Prostate gland (tissue), 2 donors: ENCODE measurements around the gene ASAH2. TPM values are rescaled to one million over a fixed set of nuclear protein-coding genes. Genes with fewer than 3 reads are reported as not detected.

Source experiments
- DNase-seq: peaks from one replicate; pipeline ENCODE4 v3.0.0-alpha.2; 2019; ENCODE audit warnings: low spot score
- H3K27ac ChIP-seq, 2 donors: fragments of 200-600 bp; sonication (generic); 2 replicates each; pipeline ENCODE4 v1.5.1; 2017 to 2019
- H3K27me3 ChIP-seq: fragments of 200-600 bp; sonication (generic); replicated peaks from 2 replicates; pipeline ENCODE4 v1.5.1; 2019; ENCODE audit not compliant: insufficient read depth
- H3K36me3 ChIP-seq, 2 donors: fragments of 200-600 bp; sonication (generic); 1 replicate in 1 of 2; 2 replicates in 1 of 2; pipeline versions ENCODE4 v1.5.1 to v1.8.1; 2017 to 2019
- H3K4me1 ChIP-seq: fragments of 200-600 bp; sonication (generic); replicated peaks from 2 replicates; pipeline ENCODE4 v1.5.1; 2019
- H3K4me3 ChIP-seq, 2 donors: fragments of 200-600 bp; sonication (generic); 2 replicates each; pipeline ENCODE4 v1.5.1; 2017 to 2019
- H3K9me3 ChIP-seq: fragments of 200-600 bp; sonication (generic); 2 replicates; pipeline ENCODE4 v1.5.1; 2017
- CTCF ChIP-seq, 4 experiments: fragments of 200-600 bp in 2 of 4; fragments of 450-650 bp in 2 of 4; sonication (generic) in 2 of 4; IDR thresholded peaks; 1 replicate in 3 of 4; 2 replicates in 1 of 4; pipeline ENCODE4 v1.5.1; 2016 to 2019; ENCODE audit warnings: antibody characterized with exemption in 4 of 4, mild to moderate bottlenecking in 2 of 4, moderate library complexity in 2 of 4
- POLR2A ChIP-seq: fragments of 450-650 bp; IDR thresholded peaks from one replicate; pipeline ENCODE4 v1.6.1; 2016; ENCODE audit warnings: antibody characterized with exemption, mild to moderate bottlenecking
- POLR2AphosphoS5 ChIP-seq: sonication (generic); formaldehyde crosslinking; IDR thresholded peaks from one replicate; pipeline ENCODE4 v1.6.1; 2017; ENCODE audit warnings: antibody characterized with exemption
- WGBS: methylation state at CpG from one replicate; pipeline ENCODE4 v1.1.5; 2018; 5-methylcytosine and 5-hydroxymethylcytosine counted together
- intact Hi-C: fragments of 100-400 bp; cut with DNase I; formaldehyde crosslinking; loops from one replicate; pipeline ENCODE4 v1.14.2; 2022
- total RNA-seq, 2 donors: library from RNA; depleted of rRNA; stranded (reverse); fragments of >200 nt; gene quantifications; one replicate each; pipeline ENCODE4 v1.1.0, GENCODE V29; 2016

ASAH2 gene
- total RNA-seq, 2 donors from 2014 or later: 1.1 to 1.9 TPM

- Histone ChIP-seq H3K4me3 (no peak overlapping the region), H3K9me3 (no peaks in the 10 kb centered on the region), H3K27me3 (no peaks in the 10 kb centered on the region), H3K27ac (no peak overlapping the region), H3K4me1 (no peaks in the 10 kb centered on the region), H3K36me3 (no peaks in the 10 kb centered on the region)
- WGBS: 75% methylated on average over 5 of the region's 5 CpGs
- no peak for TF ChIP-seq POLR2AphosphoS5
- no peak for DNase-seq
- intact Hi-C loops: no loop called here
These were observed 42.4 kb upstream of the ASAH2 start for GRCh38 chr10:50293513-50294313.

- no peaks in the 10 kb centered on the region for H3K9me3 ChIP-seq
- no peak overlapping the region for H3K27ac ChIP-seq
- TF ChIP-seq POLR2A (no peak), CTCF (IDR thresholded peaks at IDR 0.05) (peak in 3 of 4 experiments; percentile 16 to 43 (median 39)), POLR2AphosphoS5 (no peak)
- no peaks in the 10 kb centered on the region for H3K4me1 ChIP-seq
- H3K4me3 ChIP-seq: no peak overlapping the region
- H3K36me3 ChIP-seq: no peaks in the 10 kb centered on the region
- no peak for DNase-seq
- intact Hi-C loops: no loop called here
- H3K27me3 ChIP-seq: no peaks in the 10 kb centered on the region
- 45% methylated on average over 1 of the region's 1 CpG for WGBS
These were observed 40.0 kb upstream of the ASAH2 start for GRCh38 chr10:50291261-50291850.

GRCh38 chr10:50289196-50289595, 37.9 kb upstream of the ASAH2 start:
- WGBS: 90% methylated on average over 6 of the region's 6 CpGs
- Histone ChIP-seq H3K27ac (no peak overlapping the region), H3K4me3 (no peak overlapping the region), H3K4me1 (no peaks in the 10 kb centered on the region), H3K9me3 (no peaks in the 10 kb centered on the region), H3K27me3 (no peaks in the 10 kb centered on the region), H3K36me3 (no peaks in the 10 kb centered on the region)
- intact Hi-C loops: no loop called here
- DNase-seq: no peak
- TF ChIP-seq POLR2AphosphoS5 (no peak), CTCF (IDR thresholded peaks at IDR 0.05) (no peak), POLR2A (no peak)

- Histone ChIP-seq H3K27ac (no peak overlapping the region), H3K4me3 (no peak overlapping the region), H3K36me3 (no peaks in the 10 kb centered on the region), H3K4me1 (no peaks in the 10 kb centered on the region), H3K9me3 (no peaks in the 10 kb centered on the region), H3K27me3 (no peaks in the 10 kb centered on the region)
- DNase-seq: no peak
- 79% methylated on average over 9 of the region's 9 CpGs for WGBS
- TF ChIP-seq POLR2AphosphoS5: no peak
- TF ChIP-seq POLR2A: no peak
- intact Hi-C loops: no loop called here
These were observed 35.9 kb upstream of the ASAH2 start for GRCh38 chr10:50286996-50287803.

- Histone ChIP-seq H3K36me3 (no peaks in the 10 kb centered on the region), H3K27ac (no peak overlapping the region), H3K4me1 (no peaks in the 10 kb centered on the region), H3K9me3 (no peaks in the 10 kb centered on the region), H3K27me3 (no peaks in the 10 kb centered on the region), H3K4me3 (no peak overlapping the region)
- intact Hi-C loops: no loop called here
- DNase-seq: no peak
- no peak for TF ChIP-seq POLR2AphosphoS5
- TF ChIP-seq POLR2A: no peak
- 9% methylated on average over 2 of the region's 2 CpGs for WGBS
These were observed 35.2 kb upstream of the ASAH2 start for GRCh38 chr10:50286517-50286916.

- 80% methylated on average over 4 of the region's 4 CpGs for WGBS
These were observed 30.7 kb upstream of the ASAH2 start for GRCh38 chr10:50281967-50282522.

More at GRCh38 chr10:50281967-50282522, 30.7 kb upstream of the ASAH2 start:
- Histone ChIP-seq H3K4me1 (no peaks in the 10 kb centered on the region), H3K27me3 (no peaks in the 10 kb centered on the region), H3K9me3 (no peaks in the 10 kb centered on the region), H3K27ac (no peak overlapping the region), H3K4me3 (no peak overlapping the region), H3K36me3 (no peaks in the 10 kb centered on the region)
- no peak for TF ChIP-seq POLR2AphosphoS5
- no peak for TF ChIP-seq POLR2A
- TF ChIP-seq CTCF (IDR thresholded peaks at IDR 0.05): no peak
- intact Hi-C loops: no loop called here
- no peak for DNase-seq
